NCI-H446 (cell line): Measurements from ENCODE around the gene MYO1C.

Source experiments
- DNase-seq, 2 experiments: peaks; one replicate each; lab custom pipeline; 2025; lab: John Stamatoyannopoulos, UW

The MYO1C gene

GRCh38 chr17:1506649-1507267, 14.3 kb upstream of the MYO1C start:
- DNase-seq: no peak

- no peak for DNase-seq
Measured at GRCh38 chr17:1505586-1505985, 13.1 kb upstream of the MYO1C start.

- no peak for DNase-seq
Measured at GRCh38 chr17:1504866-1505265, 12.4 kb upstream of the MYO1C start.

DNA sequence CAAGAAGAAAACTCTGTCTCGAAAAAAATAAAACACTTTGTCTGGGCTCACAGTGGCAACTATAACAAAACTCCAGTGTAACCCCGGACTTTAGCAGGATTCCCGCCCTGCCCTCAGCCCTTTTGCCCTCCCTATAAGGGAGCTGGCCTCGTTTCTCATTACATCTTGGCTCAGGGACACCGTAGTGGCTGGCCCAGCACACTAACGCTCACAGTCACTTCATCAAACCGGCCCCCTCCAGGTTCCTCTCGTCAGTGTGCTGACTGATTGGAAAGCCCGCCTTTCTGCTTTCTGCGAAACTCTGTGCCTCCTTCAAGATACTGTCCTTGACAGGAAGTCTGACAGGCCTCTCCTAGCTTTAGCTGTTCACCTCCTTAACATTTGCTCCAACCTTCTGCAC, 11.2 kb upstream of the MYO1C start:
- no peak for DNase-seq

GRCh38 chr17:1498869-1499268, 6.4 kb upstream of the MYO1C start:
- DNase-seq: no peak

DNA sequence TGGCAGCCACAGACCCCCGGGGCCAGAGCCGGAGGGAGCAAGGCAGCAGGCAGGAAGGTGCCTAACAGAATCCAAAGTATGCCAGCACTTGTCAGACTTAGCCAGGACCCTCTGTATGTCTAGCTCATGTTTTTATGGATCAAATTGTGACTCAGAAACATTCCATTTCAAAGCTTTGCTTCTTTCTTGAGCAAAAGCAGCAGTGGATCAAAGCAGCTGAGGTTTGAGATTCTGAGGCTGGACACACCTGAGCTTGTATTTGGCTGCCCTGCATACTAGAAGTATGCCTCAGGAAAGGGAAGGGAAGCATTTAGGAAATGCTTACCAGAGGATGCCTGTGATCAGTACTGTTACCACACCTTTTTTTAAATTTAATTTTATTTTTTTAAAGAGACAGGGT, 5.7 kb upstream of the MYO1C start:
- DNase-seq: no peak

DNA sequence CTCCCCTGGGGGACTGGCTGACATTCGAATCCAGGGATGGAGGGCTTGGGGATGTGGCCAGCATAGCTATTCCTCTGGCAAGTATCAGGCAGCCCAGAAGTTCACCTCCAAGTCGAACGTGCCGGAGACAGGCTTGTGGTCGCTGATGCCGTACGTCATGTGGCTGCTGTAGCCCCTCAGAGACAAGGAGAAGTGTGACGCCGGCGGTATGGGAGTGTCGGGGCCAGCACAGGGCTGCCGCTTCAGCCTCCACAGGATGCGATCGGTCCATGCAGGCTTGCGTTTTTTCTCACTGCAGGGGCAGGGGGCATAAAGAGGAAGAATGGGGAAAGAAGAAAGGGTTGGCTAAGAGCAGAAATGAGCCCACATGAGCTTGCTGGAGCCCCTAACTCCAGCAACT, 5.3 kb upstream of the MYO1C start:
- DNase-seq: no peak

DNA sequence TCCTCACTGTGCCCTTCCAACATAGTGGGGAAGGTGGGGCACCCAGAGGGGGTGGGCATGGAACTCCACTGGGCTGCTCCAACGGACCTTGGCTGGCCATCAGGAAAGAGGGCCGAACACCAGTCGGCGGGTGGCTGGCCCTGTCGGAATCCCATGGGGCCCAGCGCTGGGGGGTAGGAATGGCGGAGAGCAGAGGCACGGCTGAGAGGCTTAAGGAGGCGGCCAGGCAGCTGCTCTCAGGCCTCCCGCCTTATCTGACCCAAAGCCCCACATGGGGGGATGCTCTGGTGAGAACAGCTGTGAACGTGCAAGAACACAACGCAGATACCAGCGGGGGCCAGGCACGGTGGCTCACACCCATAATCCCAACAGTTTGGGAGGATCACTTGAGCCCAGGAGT, 4.4 kb upstream of the MYO1C start:
- DNase-seq: no peak

DNA sequence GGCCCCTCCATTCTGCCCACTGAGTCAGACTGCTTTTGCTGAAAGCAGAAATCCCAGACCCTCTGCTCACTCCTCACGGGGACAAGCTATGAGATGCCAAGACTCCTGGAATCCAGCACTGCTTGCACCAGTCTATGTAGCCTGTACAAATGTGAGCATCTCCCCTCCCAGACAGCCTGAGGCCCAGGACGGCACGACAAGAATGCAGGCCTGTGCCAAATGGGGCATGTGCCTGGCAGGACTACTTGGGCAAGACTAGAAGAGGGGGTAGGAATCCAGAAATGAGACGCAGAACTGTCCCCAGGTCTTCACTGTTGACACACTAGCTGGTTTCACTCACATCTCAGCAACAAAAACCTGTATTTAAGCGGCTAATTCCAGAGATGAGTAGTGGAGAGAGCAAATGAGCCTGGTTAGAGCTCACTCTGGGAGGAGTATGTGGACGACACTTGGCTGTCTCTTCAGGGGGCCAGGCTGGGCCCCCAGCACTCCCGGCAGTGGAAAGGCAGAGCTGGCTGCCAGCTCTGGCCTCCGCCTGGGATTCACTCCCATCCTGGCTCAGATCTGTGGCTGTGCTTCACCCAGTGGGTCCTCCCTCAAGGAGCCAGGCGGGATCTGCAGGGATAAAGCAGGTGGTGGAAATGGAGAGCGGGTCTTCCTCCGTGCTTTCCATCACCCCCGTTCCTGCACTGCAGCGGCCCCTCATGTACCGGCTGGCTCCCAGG, 2.9 kb upstream of the MYO1C start:
- DNase-seq: peak in 1 of 2 experiments; percentile 64

- no peak for DNase-seq
Measured at GRCh38 chr17:1494736-1495253, 2.3 kb upstream of the MYO1C start.

GRCh38 chr17:1494203-1494602, 1.7 kb upstream of the MYO1C start:
- DNase-seq: no peak

- no peak for DNase-seq
Measured at GRCh38 chr17:1493291-1493980, 950 bp upstream of the MYO1C start.

DNA sequence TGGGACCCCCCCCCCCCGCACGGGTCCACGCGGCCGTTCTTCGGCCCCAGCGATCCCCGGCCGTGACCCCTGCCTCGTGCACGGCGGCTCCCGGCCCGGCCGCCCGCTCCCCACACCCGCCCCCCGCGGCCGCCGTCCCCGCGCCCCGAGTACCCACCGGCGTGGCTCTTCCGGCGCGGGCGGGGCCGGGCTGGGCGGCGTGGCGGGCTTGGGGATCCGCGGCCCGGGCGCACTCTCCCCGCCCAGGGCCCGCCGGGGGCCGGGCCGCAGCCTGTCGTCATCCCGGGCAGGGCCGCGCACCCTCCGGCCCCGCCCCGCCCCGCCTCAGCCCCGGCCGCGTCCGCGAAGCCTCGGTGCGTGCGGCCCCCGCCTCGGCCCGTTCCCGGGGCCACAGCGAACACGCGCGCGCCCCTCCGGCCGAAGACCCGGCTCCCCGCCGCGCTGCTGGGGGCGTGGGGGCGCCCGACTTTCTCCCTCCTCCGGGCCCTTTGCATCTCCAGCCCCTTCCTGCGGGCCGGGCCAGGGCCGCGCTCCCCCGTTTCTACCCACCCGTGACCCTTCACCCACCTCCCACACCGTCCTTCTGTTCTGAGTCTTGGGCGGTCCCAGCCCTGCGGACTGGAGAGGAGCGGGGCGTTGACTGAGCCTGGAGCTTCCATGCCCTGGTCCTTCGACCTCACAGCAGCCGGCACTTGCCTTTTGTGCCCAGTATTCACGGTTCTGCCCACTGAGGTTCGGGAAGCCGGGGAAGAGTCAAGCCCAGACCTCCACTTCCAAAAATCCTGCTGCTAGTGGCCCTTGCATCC, 840 bp downstream of the MYO1C start:
- DNase-seq: peak in 1 of 2 experiments; percentile 47

DNA sequence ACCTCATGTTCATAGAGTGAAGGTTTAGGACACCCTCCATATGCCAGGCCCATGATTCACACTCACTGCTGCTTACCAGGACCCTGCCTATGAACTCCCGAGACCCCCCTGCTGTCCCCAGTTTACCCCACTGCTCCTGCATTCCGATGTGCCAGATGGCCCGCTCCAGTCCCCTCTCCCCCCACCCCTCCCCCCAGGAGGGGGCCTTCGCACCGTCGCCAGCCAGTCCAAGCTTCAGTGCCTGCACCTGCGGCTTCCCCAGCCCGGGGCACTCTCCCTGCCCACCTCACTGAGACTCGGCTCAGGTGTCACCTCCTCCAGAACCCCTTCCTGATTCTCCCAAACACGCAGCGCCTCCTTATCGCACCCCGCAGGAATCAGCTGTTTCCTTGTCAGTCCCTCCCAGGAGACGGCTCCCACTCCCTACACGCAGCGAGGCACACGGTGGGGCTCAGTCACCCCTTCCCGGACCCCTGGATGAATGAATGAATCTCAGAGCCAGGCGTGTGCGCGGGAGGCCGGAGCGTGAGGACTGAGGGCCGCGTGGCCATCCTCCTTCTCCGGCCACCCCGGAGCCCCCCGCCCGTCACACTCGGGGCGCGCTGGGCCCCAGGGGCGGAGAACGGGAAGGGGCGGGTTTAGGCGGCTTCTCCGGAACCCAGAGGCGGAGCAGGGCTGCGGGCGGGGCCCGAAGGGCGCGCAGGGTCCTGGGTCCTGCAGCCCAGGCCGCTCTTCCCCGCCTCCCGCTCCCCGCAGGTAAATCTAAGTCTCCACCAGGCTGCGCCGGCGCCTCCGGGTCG, 1.6 kb downstream of the MYO1C start:
- DNase-seq: peak in 1 of 2 experiments; percentile 60

GRCh38 chr17:1488826-1489270, 3.6 kb downstream of the MYO1C start:
- DNase-seq: no peak

DNA sequence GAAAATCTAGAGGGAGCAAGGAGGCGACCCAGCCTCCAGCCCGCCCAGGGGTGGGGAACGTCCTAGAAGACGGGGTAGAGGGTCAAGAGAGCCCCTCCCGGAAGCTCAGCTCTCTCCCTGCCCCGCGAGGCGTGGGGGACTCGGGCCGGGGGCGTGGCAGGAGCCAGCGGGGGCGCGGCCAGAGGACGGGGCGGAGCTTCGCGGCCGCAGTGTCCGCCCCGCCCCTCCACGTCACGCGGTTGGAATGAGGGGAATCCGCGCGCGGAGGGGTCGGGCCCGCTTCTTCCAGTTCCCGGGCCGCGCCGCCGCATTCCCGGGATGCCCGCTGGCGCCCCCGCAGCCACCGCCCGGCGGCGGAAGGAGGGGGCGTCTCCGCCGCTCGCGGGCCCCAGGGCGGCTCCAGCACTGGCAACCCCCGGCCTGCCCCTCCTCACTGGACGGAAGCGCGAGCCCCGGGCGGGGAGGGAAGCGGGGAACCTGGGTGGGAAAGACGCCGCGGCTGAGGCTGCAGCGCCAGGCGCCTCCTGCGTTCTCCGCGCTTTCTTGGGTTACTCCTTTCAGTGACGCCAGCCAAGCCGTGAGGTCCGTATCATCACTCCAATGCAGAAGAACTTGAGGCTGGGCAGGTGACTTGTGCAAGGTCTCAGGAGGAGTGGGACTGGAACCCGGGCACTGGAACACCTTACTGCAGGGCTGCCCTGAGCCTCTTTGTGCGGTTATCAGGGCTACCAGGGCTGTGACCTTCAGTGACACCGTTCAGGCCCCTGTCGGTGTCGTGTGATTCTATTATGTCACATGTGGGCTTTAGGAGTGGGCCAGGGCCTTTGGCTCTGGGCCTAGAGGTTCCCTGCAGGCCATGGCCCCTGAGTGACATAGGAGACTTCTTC, 4.3 kb downstream of the MYO1C start:
- peak in 1 of 2 experiments; percentile 75 for DNase-seq

DNA sequence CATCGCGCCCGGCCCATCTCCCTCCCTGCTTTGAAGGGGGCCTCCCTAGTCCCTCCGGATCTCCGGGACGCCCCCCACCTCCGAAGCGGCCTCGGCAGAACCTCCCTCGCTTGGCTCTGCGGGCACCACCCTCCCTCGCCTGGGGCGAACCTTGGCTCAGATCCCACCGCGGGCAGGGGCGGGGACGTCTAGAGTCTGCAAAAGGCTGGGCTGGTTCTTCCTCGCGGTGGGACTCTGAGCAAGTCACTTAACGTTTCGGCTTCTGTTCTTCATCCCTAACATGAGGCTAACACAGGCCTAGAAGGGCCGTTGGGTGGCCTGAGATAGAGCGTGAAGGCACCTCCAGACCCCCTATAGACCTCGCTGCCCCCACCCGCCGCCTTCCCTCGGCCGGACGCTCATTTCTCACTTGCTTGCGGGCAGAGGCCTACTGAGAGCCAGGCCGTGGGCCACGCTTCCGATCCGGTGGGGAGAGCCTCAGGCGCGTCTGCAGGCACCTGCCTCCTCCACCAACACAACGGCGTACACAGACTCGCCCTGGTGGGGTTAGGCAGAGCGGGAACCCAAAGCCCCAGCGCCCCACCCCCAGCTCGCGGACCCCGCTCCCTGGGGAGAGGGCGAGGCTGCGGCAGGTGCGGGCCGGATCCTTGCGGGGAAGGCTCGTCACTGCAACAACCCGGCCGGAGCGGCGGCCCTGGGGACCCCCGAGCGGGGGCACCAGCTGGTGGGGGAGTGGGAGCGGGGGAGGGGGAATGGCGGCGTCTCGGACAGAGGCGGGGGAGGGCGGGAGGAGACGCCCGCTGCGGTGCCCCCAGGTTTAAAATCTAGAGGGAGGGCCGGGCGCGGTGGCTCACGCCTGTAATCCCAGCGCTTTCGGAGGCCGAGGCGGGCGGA, 5.4 kb downstream of the MYO1C start:
- DNase-seq: no peak

DNA sequence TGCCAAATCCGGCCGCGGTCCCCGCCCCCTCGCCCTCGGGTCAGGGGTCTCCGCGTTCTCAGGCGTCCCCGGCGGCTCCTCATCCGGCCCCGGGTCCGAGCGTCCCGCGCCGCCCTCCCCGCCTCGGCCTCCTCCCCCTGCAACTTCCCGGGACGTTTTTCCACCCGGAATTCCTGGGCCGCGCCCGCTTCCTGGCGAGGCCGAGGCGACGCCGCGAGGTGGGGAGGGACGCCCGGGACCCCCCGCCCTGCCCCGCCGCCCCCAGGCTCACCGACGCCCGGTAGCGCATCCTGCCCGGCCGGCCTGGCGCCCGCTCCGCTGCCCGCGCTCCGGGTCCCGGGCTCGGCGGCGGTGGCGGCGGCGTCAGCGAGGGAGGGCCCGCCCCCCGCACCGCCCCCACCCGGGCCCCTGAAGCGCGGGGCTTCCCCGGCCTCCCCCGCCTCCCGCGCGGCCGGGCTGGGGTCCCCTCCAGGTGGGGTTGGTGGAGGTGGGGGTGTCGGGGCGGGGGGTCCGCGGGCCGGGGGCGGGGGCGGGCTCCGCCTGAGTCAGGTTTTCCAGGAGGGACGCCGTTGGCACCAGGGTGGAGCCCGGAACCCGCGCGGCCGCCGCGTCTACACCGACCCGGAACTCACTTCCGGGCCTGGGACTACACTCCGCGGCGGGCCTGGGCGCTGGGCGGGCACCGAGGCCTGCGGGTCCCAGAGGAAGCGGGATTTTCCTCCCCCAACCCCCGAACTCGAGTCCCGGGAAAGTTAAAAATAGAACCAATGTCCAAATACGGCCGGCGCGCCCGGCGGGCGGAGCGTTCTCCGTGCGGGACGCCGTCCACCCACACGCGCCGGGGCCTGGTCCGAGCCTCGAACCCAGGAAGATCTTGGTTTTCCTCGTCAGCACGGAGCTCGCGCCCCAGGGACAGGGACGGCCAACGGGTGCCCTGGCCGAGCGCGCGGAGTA, 6.8 kb downstream of the MYO1C start:
- DNase-seq: no peak
